IPS DF 19.7 (cell line): ENCODE measurements around the gene FPGS.
"Not testable (repeated sequence)": the region's sequence is repeated elsewhere in the genome, so short reads cannot be mapped to it uniquely, and the experiment has no call there.

ENCODE experiments used
- DNase-seq: peaks from one replicate; pipeline ENCODE4 v3.0.0-alpha.2; 2013; ENCODE audit warnings: low read depth, low spot score

Gene FPGS

DNA sequence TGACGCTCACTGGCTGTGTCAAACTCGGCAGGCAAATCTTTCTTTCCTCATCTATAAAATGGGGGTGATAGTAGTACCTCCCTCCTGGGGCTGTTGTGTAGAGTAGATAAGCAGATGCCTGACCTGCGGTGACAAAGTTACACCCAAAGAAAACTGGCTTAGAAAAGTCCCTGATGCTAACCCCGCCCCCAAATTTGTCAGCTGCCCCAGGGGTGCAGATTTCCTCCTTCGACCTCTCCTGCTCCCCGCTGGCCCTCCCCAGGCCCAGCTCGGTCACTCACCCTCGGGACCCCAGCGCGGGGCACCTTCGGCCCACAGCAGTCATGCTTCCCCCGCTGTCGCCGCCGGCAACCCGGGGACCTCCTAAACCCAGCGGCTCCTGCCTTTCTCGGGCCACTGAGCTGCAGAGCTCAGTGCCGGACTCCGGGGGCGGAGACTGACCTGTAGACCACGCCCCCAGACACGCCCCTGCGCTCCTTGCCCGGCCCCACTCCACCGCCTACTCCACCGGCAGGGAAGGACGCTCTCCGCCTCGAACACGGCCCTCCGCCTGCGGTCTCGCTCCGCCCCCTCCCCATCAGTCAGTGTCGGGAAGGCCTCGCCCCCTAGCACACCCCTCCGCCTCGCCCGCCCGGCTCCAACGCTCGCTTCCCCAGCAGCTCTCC lies 31.6 kb upstream of the FPGS start:
- DNase-seq: peak; percentile 81

DNA sequence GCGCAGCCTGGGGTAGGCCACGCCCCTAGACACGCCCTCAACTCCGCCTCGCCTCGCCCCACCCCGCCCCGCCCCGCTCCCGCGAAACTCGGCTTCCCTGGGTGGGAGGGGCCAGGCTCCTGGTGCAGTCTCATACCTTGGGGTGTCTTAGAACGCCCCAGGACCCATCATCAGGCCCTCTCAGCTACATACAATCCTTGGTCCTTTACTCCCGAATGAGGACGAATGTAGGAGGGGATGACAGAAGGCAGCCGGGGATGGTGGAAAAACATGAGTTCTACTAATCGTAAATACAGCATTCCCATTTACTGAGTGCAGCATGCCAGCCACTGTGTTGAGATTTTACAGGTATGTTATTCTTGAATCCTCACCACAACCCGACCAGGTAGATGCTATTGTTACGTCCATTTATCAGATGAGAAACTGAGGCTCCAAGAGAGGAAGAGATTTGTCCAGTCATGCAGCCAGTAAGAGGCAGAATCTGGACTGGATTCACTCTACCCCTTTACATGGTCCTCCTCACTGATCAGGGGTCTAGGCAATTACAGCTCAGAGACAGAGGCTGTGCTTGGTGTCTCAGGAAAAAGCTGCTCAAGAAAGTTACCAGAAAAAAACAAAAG lies 31.0 kb upstream of the FPGS start:
- DNase-seq: no peak

DNA sequence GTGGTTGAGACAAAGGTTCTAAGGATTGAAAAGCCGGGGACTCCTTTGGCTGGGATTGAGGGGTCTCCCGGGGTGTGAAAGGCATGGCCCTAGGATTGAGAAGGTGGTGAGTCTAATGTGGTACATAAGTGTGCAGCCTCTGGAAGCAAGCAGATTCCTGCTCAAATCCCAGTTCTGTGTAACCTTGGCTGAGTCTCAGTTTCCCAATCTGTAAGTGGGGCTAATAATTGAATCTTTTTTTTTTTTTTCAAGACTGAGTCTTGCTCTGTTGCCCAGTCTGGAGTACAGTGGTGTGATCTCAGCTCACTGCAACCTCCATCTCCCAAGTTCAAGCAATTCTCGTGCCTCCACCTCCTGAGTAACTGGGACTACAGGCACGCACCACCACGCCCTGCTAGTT lies 30.1 kb upstream of the FPGS start:
- DNase-seq: no peak

DNA sequence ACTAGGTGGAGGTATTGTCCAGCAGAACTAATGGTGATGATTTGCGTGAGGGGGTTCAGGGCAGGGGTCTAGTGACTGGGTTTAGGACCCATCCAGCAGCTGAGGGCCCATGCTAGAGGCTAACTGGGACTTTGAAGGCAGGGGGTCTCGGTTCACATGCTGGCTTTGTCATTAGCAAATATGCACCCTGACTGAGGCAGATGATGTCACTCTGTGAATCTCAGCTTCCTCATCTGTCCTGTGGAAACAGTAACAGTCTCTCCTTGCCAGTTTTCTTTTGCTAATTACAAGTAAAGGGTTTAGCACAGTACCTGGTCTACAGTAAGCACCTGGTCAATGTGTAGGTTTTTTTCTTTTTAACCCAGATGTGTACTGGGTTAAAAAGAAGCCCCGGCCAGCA lies 29.4 kb upstream of the FPGS start:
- DNase-seq: no peak

DNA sequence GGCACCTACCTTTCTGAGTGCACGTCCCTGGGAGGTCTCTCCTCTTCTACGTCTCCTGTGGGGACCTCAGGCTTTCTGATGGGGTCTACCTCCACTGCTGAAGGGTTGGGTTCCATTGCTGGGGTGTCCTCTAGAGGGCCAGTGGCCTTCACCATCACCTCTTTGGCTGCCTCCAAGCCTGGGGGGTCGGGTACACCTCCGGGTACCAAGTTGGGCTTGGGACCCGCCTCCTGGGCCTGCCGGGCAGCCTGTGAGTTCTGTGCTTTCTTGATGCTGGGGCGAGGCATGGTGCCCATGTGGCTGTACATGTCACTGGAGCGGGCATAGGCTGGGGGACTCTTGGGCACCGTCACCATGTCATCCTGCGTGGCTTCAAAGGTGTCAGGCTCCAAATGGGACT lies 28.7 kb upstream of the FPGS start:
- DNase-seq: no peak

DNA sequence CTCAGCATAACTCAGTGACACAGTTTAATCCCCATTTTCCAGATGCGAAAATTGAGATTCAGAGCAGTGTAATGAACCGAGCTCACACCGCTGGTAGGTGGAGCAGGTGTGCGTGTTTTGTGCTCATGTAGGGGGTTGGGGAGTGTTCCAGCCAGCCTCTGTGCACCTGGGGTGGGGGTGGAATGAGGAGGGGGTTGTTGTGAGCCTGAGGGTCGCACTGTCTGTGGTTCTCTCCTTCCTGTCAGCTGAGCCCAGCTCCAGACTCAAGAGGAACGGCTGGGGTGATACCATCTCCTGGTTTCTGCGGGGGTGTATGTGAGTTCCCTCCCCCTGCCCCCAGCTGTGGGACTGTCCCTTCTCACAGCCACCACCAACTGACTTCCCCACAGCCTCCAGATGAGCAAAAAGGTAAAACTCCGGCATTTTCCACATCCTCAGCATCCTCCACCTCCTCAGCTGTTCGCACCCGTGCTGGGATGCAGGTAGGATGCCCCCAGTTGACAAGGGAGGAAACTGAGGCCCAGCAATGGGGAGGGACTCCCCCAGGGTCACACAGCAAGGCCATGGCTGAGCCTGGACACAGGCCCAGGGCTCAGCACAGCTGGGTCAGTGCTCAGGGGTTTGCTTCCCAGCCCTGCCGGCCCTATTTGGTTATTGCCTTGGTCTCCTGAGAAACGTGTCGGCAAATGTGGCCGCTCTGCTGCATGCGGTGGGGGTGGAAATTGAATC lies 26.3 kb upstream of the FPGS start:
- DNase-seq: no peak

DNA sequence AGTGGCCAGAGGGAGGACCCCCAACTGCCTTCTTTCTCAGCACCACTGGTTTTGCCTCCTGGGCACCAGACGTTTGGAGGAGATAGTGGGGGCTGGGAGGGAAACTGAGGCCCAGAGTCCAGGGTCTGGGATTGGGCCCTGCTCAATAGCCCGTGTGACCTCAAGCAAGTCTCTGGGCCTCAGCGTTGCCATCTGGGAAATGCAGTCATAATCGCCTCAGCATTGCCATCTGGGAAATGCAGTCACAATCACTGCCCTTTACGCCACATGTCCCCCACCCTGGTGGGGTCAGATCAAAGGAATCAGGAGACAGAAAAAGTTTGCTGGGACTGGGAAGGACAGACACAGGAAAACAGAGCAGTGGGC lies 25.8 kb upstream of the FPGS start:
- DNase-seq: no peak

DNA sequence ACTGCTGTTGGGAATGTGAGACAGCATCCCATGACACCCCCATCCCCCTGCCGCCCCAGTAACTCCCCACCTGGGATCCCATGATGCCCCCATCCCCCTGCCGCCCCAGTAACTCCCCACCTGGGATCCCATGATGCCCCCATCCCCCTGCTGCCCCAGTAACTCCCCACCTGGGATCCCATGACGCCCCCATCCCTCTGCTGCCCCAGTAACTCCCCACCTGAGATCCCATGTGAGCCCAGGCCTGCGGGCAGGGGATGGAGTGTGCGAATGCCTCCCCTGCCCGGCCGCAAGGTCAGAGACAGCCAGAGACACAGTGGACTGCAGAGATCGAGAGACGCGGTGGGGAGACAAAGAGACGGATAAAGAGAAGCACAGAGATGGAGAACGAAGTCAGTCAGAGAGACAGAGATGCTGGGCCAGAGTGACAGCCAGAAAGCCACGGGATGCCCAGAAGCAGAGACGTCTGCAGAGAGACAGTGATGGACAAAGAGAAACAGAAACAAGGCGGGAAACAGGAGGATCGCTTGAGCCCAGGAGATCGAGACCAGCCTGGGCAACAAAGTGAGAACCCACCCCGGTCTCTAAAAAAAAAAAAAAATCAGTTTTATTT lies 25.2 kb upstream of the FPGS start:
- DNase-seq: no peak

DNA sequence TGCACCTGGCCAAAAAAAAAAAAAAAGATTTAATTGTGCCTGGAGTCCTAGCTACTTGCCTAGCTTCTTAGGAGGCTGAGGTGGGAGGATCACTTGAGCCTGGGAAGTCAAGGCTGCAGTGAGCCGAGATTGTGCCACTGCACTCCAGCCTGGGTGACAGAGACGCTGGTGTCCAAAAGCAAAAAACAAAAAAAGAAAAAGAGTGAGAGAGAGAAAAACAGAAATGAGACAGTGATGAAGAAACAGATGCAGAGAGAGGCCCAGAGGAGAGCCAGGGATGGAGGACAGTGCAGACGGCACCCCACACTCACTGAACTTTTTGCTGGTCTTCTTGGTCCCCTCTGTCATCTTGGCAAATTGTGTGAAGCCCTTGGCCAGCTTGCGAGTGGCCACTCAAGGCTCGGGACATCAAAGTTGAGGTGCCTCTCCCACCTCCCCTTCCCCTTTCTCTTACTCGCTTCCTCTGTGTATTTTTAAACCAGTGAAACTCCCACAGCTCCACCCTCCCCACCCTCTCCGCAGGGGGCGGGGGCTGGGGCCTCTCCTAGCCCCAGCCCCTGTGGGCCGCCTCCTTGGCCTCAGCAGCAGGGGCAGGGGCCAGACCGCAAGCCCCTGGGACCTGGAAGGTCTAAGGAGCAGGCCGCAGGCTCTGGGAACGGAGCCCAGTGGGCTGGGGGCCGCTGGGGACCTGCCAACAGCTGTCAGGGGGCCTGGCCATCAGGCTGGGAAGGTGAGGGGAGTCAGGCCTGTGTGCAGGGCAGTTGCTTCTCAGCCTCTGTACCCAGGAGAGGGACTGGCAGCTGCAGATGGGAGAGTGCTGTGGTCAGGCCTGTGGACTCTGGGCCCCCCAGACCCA lies 24.2 kb upstream of the FPGS start, which contains the start of gene SH2D3C:
Gene SH2D3C, minus strand, starts transcription at position 387 of the 856 bp plus-strand sequence. Its CDS starts 39 bp downstream, at position 348.
- no peak for DNase-seq

DNA sequence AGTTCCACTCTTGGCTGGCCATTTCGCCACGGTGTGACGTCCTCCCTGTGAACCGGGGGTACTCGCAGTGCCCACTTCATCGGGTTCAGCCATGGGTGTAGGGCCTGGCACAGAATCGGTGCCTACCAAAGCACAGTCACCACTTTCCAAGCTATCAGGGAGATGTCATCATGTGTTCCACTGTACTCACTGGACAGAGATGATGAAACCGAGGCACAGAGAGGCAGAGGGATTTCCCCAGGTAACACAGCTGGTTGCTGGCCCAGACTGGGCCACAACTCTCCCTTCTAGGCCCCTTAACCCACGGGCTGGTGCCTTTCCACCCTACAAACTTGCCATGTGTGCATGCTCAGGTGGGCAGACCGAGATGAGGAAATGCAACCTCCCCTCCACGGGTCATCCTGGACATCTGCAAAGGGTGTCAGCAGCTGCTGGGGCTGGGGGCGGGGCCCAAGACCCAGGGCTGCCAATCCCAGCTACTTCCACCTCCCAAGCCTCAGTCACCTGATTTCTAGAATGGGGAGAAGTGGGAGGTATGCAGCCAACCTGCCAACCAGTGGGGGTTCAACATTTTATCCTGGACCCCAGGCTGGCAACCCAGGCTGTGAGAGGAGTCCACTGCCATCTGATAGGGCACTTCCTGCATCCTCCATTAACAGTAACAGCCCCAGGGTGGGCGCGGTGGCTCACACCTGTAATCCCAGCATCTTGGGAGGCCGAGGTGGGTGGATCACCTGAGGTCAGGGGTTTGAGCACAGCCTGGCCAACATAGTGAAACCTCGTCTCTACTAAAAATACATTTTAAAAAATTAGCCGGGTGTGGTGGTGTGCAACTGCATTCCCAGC lies 23.3 kb upstream of the FPGS start:
- no peak for DNase-seq

DNA sequence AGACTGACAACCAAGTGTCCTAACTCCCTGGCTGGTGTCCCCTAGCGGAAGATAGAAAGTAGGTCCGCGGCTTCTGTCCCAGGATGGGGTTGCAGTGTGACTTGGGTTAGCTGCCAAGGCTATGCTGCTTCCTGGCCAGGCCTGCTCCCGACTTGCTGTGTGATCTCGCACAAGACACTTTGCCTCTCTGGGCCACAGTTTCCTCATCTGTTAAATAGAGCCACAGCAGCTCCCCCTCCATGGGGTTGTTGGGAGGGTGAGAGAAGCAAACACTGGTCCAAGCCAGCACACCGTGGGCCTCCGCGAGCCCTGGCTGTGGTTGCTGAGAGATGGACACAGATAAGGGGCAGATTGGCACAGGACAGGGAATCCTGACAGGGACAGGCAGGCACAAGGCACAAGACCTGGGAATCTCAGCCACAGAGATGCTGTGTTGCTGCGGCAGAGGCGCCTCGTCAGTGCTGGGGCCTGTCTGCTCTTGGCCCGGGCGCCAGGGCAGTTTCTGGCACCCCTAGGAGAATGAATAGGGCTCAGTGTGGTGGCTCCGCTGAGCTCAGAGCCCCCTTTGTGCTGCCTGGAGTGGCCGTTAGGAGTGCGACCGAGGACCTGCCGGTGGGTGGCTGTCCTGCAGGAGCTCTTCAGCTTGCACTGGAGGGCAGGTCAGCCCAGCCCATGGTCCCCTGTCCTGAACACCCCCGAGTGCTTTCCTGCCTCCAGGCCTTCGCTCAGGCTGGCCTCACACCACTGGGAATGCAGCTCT lies 22.4 kb upstream of the FPGS start:
- DNase-seq: no peak

DNA sequence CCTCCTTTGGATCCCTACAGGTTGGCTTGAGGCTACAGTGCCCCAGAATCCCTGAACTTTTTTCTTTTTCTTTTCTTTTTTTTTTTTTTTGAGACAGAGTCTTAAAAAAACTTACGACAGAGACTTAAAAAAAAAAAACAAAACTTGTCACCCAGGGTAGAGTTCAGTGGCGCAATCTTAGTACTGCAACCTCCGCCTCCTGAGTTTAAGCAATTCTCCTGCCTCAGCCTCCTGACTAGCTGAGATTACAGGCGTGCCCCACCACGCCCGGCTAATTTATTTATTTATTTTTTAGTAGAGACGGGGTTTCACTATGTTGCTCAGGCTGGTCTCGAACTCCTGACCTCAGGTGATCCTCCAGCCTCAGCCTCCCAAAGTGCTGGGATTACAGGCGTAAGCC lies 21.8 kb upstream of the FPGS start:
- not testable (repeated sequence) for DNase-seq

DNA sequence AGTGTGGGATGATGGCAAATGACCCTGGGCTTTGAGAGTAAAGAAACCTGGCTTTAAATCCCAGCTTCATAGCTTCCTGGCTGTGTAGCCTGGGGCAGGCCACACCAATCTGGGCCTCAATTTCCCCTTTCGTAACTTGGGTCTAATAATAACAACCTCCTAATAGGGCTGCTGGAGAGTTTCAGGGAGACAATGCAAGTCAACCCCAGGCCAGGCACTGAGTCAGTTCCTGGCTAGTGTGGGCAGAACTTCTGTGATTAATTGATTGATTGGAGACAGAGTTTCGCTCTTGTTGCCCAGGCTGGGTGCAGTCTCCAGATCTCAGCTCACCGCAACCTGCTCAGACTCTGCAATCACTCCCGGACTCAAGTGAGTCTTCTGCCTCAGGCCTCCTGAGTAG lies 20.9 kb upstream of the FPGS start:
- no peak for DNase-seq

DNA sequence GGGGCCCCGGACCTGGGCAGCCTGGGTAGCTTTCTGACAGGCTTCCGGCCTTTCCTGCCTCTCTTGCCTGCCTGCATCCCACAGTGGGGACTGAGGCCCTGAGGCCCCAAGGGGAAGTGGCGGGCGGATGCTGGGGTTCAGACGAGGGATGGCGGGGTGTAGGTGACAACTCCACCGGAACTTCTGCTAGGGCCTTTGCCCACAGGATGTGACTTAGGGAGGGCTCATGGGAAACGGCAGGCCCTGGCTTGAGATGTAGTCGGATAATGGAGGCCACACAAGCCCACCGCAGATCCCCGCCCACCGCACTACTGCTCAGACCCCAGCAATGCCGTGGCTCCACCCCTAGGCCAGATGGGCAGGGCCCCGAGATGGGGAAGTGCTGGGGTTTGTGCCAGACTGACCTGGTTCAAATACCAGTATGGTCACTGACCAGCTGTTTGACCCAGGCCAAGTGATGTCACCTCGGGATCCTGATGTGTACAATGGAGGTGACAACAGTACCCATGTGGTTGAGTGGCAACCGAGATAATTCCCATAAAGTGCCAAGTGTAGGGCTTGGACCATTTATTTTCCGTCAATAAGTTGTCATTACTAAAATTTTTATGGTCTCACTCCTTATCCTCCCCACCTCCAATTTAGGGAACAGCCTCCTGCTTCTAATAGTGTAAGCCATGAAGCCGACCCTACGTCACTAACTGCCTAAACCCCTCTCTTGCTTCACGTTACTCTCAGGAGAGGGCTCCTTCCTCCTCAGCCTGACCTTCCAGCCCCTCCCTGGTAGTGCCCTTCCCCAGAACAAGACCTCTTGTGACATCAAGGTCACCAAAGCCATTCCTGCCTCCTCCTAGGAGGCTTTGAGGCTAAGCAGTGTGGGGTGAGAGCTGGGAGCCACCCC lies 19.3 kb upstream of the FPGS start:
- no peak for DNase-seq

DNA sequence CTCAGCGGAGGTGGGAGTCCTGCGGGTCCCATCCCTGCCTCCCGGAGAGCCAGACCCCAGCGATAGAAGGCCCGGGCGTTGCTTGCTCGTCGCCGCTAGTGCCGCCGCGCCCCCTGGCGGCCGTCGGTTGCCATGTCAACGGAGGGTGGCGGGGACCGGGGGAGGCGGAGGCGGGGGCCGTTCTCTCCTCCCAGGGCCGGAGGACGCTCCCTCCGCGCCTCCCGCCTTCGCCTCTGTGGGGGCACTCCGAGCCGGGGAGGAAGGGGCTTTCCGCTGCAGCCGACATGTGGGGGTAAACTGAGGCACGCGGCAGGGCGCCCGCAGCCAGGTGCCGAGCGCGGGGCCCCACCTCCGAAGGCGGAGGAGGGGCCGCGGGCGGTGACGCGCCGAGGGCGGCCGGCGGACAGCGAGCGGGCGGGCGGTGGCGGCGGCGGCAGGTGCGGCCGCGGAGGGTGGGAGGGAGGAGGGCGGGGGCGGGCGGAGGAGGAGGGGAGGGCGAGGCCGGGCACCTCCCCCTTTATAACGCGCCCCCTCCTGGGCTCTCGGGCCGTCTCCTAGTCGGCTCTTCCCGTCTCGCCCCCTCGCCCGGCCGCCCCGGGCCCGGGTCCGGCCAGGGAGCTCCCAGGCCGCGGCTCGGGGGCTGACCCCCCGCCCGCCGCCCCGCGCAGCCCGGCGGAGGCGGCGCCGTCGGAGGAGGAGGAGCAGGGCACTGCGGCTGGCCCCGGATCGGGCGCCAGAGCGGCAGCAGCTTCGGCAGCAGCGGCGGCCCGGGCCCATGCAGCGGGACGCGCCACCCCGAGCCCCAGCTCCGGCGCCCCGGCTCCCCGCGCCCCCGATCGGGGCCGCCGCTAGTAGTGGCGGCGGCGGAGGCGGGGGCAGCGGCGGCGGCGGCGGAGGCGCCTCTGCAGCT lies 17.4 kb upstream of the FPGS start:
- DNase-seq: no peak

DNA sequence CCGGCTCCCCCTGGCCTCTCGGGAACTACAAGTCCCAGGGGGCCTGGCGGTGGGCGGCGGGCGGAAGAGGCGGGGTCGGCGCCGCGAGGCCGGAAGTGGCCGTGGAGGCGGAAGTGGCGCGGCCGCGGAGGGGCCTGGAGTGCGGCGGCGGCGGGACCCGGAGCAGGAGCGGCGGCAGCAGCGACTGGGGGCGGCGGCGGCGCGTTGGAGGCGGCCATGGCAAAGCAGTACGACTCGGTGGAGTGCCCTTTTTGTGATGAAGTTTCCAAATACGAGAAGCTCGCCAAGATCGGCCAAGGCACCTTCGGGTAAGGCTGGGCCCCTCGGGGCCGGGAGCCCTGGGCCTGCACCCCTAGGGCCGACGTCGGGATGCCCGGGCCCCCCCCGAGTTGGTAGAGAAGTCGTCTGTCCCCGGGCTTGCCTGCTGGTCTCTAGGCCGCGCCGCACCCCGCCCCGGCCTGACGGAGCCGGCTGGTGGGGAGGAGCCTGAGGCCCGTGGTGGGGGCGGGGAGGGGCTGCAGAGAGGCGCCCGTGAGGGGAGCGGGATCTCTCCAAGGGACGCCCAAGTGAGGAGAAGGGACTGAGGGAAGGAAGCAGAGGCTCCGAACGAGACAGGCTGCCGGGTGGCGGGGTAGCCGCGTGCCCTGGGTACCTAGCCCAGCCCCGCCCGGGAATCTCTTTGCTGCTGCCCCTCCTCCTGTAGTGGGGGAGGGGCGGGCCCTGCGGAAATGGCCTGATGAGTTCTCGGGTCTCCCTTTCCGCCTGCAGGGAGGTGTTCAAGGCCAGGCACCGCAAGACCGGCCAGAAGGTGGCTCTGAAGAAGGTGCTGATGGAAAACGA lies 16.5 kb upstream of the FPGS start, which contains the start of gene CDK9:
Gene CDK9, plus strand, starts transcription at position 102 of the 840 bp plus-strand sequence. Its CDS starts 115 bp downstream, at position 217.
- no peak for DNase-seq

DNA sequence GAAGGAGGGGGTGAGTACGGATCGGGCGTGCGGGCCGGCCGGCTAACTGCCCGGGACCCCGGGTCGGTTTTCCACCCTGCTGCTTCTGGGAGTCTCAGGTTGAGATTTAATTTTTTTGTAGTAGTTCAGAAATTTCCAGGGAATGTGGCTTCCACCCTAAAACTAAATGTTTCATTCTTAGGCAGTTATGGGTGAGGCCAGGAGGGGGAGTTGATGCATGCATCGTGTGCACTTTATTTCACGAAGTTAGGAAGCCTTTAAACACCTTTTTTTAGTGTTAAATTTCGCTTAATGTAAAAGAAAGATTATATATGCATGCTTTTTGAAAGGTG lies 15.9 kb upstream of the FPGS start:
- DNase-seq: no peak
